SK-N-SH (cell line): ENCODE measurements around the gene VPS51. TPM values are rescaled to one million over a fixed set of nuclear protein-coding genes. Genes with fewer than 3 reads are reported as not detected.

Source experiments
- CTCF ChIA-PET: fragments of 300-600, 350-600 bp; formaldehyde crosslinking; extraction: SDS; loops from one replicate; lab custom pipeline; 2021; lab: Yijun Ruan, JAX
- POLR2A ChIA-PET: fragments of 350-600 bp; sonication (Branson Sonifier 250); formaldehyde crosslinking; extraction: SDS; loops from one replicate; lab custom pipeline; 2020; ENCODE audit warnings: antibody characterized with exemption, inconsistent platforms; lab: Yijun Ruan, JAX
- DNase-seq: peaks from one replicate; pipeline ENCODE4 v3.0.0; 2012
- H2AFZ ChIP-seq: fragments of 200-600 bp; sonication (generic); 2 replicates; pipeline ENCODE4 v1.8.1; 2016; ENCODE audit warnings: antibody characterized with exemption, mild to moderate bottlenecking, low read depth
- H3F3A ChIP-seq: fragments of 200-600 bp; sonication (generic); replicated peaks from 2 replicates; pipeline ENCODE3; 2016; ENCODE audit warnings: antibody characterized with exemption, mild to moderate bottlenecking; ENCODE audit not compliant: insufficient read depth
- H3K27ac ChIP-seq, 2 experiments: fragments of 200-500 bp in 1 of 2; fragments of 200-600 bp in 1 of 2; sonication (Bioruptor generic) in 1 of 2; sonication (generic), shearing (Covaris generic) in 1 of 2; 2 replicates each; pipeline versions ENCODE4 v1.5.1 to v1.6.1; 2014 to 2016; ENCODE audit warnings: low read depth in 2 of 2, inconsistent platforms in 1 of 2, low read length in 1 of 2, mild to moderate bottlenecking in 1 of 2, mixed read lengths in 1 of 2
- H3K27me3 ChIP-seq: fragments of 200-600 bp; sonication (generic), shearing (Covaris generic); 2 replicates; pipeline ENCODE4 v1.6.1; 2016; ENCODE audit warnings: mixed run types; ENCODE audit not compliant: insufficient read depth
- H3K36me3 ChIP-seq, 2 experiments: fragments of 200-500 bp in 1 of 2; fragments of 200-600 bp in 1 of 2; sonication (Bioruptor generic) in 1 of 2; sonication (generic) in 1 of 2; replicated peaks in 1 of 2; 2 replicates each; pipeline versions ENCODE3 to v1.5.1; 2014 to 2016; ENCODE audit warnings: low read length in 1 of 2, mild to moderate bottlenecking in 1 of 2; ENCODE audit not compliant: insufficient read depth in 2 of 2, control insufficient read depth in 1 of 2
- H3K4me1 ChIP-seq, 2 experiments: fragments of 200-500 bp in 1 of 2; fragments of 200-600 bp in 1 of 2; sonication (Bioruptor generic) in 1 of 2; sonication (generic), shearing (Covaris generic) in 1 of 2; 2 replicates each; pipeline versions ENCODE4 v1.5.1 to v1.6.1; 2014 to 2016; ENCODE audit warnings: low read depth in 1 of 2, low read length in 1 of 2, mixed run types in 1 of 2; ENCODE audit not compliant: insufficient read depth in 2 of 2, control insufficient read depth in 1 of 2
- H3K4me2 ChIP-seq: fragments of 200-600 bp; sonication (generic), shearing (Covaris generic); 2 replicates; pipeline ENCODE4 v1.6.1; 2017; ENCODE audit warnings: mixed run types
- H3K4me3 ChIP-seq, 2 experiments: fragments of 200-500 bp in 1 of 2; fragments of 200-600 bp in 1 of 2; sonication (Bioruptor generic) in 1 of 2; sonication (generic), shearing (Covaris generic) in 1 of 2; 2 replicates each; pipeline versions ENCODE4 v1.5.1 to v1.8.1; 2014 to 2016; ENCODE audit warnings: low read depth in 2 of 2, inconsistent platforms in 1 of 2, low read length in 1 of 2, mild to moderate bottlenecking in 1 of 2, mixed read lengths in 1 of 2, moderate library complexity in 1 of 2
- H3K79me2 ChIP-seq: fragments of 200-600 bp; sonication (generic); 2 replicates; pipeline ENCODE4 v1.8.1; 2017; ENCODE audit warnings: mild to moderate bottlenecking; ENCODE audit not compliant: insufficient read depth
- H3K9ac ChIP-seq: fragments of 200-600 bp; sonication (generic); 2 replicates; pipeline ENCODE4 v1.6.1; 2017; ENCODE audit warnings: mixed run types
- H3K9me2 ChIP-seq: fragments of 200-600 bp; sonication (generic); 2 replicates; pipeline ENCODE4 v1.6.1; 2017; ENCODE audit warnings: mixed run types
- H3K9me3 ChIP-seq: fragments of 200-600 bp; sonication (generic); 2 replicates; pipeline ENCODE4 v1.6.1; 2017; ENCODE audit warnings: mixed run types, mild to moderate bottlenecking, moderate library complexity
- H4K20me1 ChIP-seq: fragments of 200-600 bp; sonication (generic); 2 replicates; pipeline ENCODE4 v1.6.1; 2017; ENCODE audit warnings: mild to moderate bottlenecking, mixed run types; ENCODE audit not compliant: insufficient read depth
- ELF1 ChIP-seq: IDR thresholded peaks from 2 replicates; pipeline ENCODE4 v1.4.0; 2012
- EP300 ChIP-seq, 2 experiments: IDR thresholded peaks; 2 replicates each; pipeline versions ENCODE4 v1.4.0 to v1.6.1; 2012; ENCODE audit warnings: borderline replicate concordance in 1 of 2, low read depth in 1 of 2, low read length in 1 of 2
- FOXJ3 ChIP-seq: sonication (generic); formaldehyde crosslinking; IDR thresholded peaks from 2 replicates; pipeline ENCODE4 v1.5.1; 2020; ENCODE audit warnings: mild to moderate bottlenecking, missing genetic modification reagents
- GABPA ChIP-seq: IDR thresholded peaks from 2 replicates; pipeline ENCODE4 v1.4.0; 2012; ENCODE audit warnings: low read depth, mild to moderate bottlenecking
- GATA2 ChIP-seq: sonication (generic); formaldehyde crosslinking; IDR thresholded peaks from 2 replicates; pipeline ENCODE4 v1.5.0; 2020; ENCODE audit warnings: mild to moderate bottlenecking, missing genetic modification reagents
- JUND ChIP-seq: IDR thresholded peaks from 2 replicates; pipeline ENCODE4 v1.4.0; 2012
- MAX ChIP-seq: IDR thresholded peaks from 2 replicates; pipeline ENCODE4 v1.4.0; 2012; ENCODE audit warnings: low read depth
- MEF2A ChIP-seq: IDR thresholded peaks from 2 replicates; pipeline ENCODE4 v1.4.0; 2012; ENCODE audit warnings: low read depth, borderline replicate concordance
- MXI1 ChIP-seq: IDR thresholded peaks from 2 replicates; pipeline ENCODE4 v1.6.1; 2012; ENCODE audit warnings: mild to moderate bottlenecking, low read depth, low read length, improper control_type of control experiment
- NFIC ChIP-seq: IDR thresholded peaks from 2 replicates; pipeline ENCODE4 v1.4.0; 2012; ENCODE audit warnings: borderline replicate concordance
- PBX3 ChIP-seq: IDR thresholded peaks from 2 replicates; pipeline ENCODE4; 2012
- RCOR1 ChIP-seq: fragments of 150-350 bp; IDR thresholded peaks from 2 replicates; pipeline ENCODE4 v1.6.1; 2017; ENCODE audit warnings: antibody characterized with exemption, low read length
- RFX5 ChIP-seq: IDR thresholded peaks from 2 replicates; pipeline ENCODE4 v1.6.1; 2012; ENCODE audit warnings: mild to moderate bottlenecking, improper control_type of control experiment, low read length
- RXRA ChIP-seq: IDR thresholded peaks from 2 replicates; pipeline ENCODE4 v1.4.0; 2012; ENCODE audit warnings: low read depth, mild to moderate bottlenecking, borderline replicate concordance
- SIN3A ChIP-seq: IDR thresholded peaks from 2 replicates; pipeline ENCODE4 v1.6.1; 2012; ENCODE audit warnings: low read depth, mild to moderate bottlenecking, low read length, moderate library complexity, borderline replicate concordance
- TEAD4 ChIP-seq: IDR thresholded peaks from 2 replicates; pipeline ENCODE4 v1.4.0; 2012; ENCODE audit warnings: mild to moderate bottlenecking, borderline replicate concordance; ENCODE audit not compliant: insufficient read depth
- USF1 ChIP-seq: IDR thresholded peaks from 2 replicates; pipeline ENCODE4 v1.4.0; 2012; ENCODE audit warnings: low read depth, borderline replicate concordance
- USF2 ChIP-seq: fragments of 150-350 bp; IDR thresholded peaks from 2 replicates; pipeline ENCODE4 v1.6.1; 2017; ENCODE audit warnings: antibody characterized with exemption, low read length, low read depth, borderline replicate concordance
- YY1 ChIP-seq: IDR thresholded peaks from 2 replicates; pipeline ENCODE4 v1.4.0; 2012; ENCODE audit warnings: low read depth, mild to moderate bottlenecking
- ZBTB33 ChIP-seq: IDR thresholded peaks from 2 replicates; pipeline ENCODE4 v1.4.0; 2012; ENCODE audit warnings: low read depth, borderline replicate concordance
- WGBS: methylation state at CpG from one replicate; pipeline ENCODE4 v1.1.6; 2017; ENCODE audit warnings: low lambda C conversion rate; 5-methylcytosine and 5-hydroxymethylcytosine counted together
- polyA plus RNA-seq, 3 experiments: library from polyadenylated mRNA; depleted of rRNA; stranded (reverse); fragments of >200 nt; gene quantifications; 2 replicates each; pipeline ENCODE4 v1.2.3, GENCODE V29; 2012

Gene VPS51
- polyA plus RNA-seq, 1 of the 3 experiments (the other 2 are of a cell fraction): 59.9 TPM

GRCh38 chr11:65051398-65051858 is 44.6 kb upstream of the VPS51 start:
- Histone ChIP-seq H3K4me3 (no peak overlapping the region), H3K27me3 (no peaks in the 10 kb centered on the region), H3K27ac (no peak overlapping the region), H3K9ac (no peak overlapping the region), H3K9me3 (no peaks in the 10 kb centered on the region), H3K4me2 (no peak overlapping the region), H3K36me3 (no peaks in the 10 kb centered on the region), H4K20me1 (no peaks in the 10 kb centered on the region), H3K4me1 (no peaks in the 10 kb centered on the region), H2AFZ (no peak overlapping the region), H3F3A (peaks cover 3% of the 10 kb centered on the region), H3K9me2 (no peaks in the 10 kb centered on the region), H3K79me2 (no peaks in the 10 kb centered on the region)
- no peak for DNase-seq
- ChIA-PET POLR2A (no interaction called here), CTCF (interaction anchor here (1.6 kb wide), 1 partner anchor 37 kb away, joined by 4 read pairs; the partner anchor contains the start of gene ARL2)
- no peak for TF ChIP-seq MEF2A
- TF ChIP-seq GABPA: no peak
- no peak for TF ChIP-seq RXRA
- TF ChIP-seq EP300 (IDR thresholded peaks at IDR 0.05; ENCODE audit: borderline replicate concordance in 1 of 2, low read depth in 1 of 2, low read length in 1 of 2): no peak
- no peak for TF ChIP-seq PBX3
- no peak for TF ChIP-seq TEAD4
- TF ChIP-seq GATA2 (CRISPR knock-in tag): no peak
- no peak for TF ChIP-seq JUND
- no peak for TF ChIP-seq MAX
- no peak for TF ChIP-seq SIN3A
- TF ChIP-seq NFIC: no peak
- TF ChIP-seq YY1: no peak
- TF ChIP-seq USF1: no peak
- no peak for TF ChIP-seq ZBTB33
- no peak for TF ChIP-seq ELF1
- no peak for TF ChIP-seq USF2
- TF ChIP-seq FOXJ3 (CRISPR knock-in tag): no peak
- TF ChIP-seq RCOR1: no peak
- no peak for TF ChIP-seq MXI1
- TF ChIP-seq RFX5: no peak
- 86% methylated on average over 9 of the region's 9 CpGs for WGBS
